Cardiac septum (tissue), 1 donor: ENCODE results near the gene PRKACB. TPM values are rescaled to one million over a fixed set of nuclear protein-coding genes. Genes with fewer than 3 reads are reported as not detected.

Experiments
- total RNA-seq: library from RNA; stranded (reverse); fragmentation: NEBNext Ultra II Directional; extraction: Animal tissue kit (Norgen Biotek cat#: 25700); gene quantifications from one replicate; pipeline ENCODE4 v1.2.1, GENCODE V29; 2021
- donor health status: DM: no; HTN: no; CAD: no.

Gene PRKACB
- total RNA-seq, 1 donor from 2014 or later: 41.8 TPM

Other genes starting within 250 kb of the PRKACB start
- gene TTLL7, start 145.1 kb upstream of the PRKACB start, total RNA-seq: 24.8 TPM
- 0.78 TPM for gene SAMD13, start 157.4 kb downstream of the PRKACB start, total RNA-seq